SK-N-SH (cell line): Measurements from ENCODE around the gene SPTBN5. TPM values are rescaled to one million over a fixed set of nuclear protein-coding genes. Genes with fewer than 3 reads are reported as not detected.

Experiments used
- CTCF ChIA-PET: fragments of 300-600, 350-600 bp; formaldehyde crosslinking; extraction: SDS; loops from one replicate; lab custom pipeline; 2021; lab: Yijun Ruan, JAX
- POLR2A ChIA-PET: fragments of 350-600 bp; sonication (Branson Sonifier 250); formaldehyde crosslinking; extraction: SDS; loops from one replicate; lab custom pipeline; 2020; ENCODE audit warnings: antibody characterized with exemption, inconsistent platforms; lab: Yijun Ruan, JAX
- DNase-seq: peaks from one replicate; pipeline ENCODE4 v3.0.0; 2012
- H2AFZ ChIP-seq: fragments of 200-600 bp; sonication (generic); 2 replicates; pipeline ENCODE4 v1.8.1; 2016; ENCODE audit warnings: antibody characterized with exemption, mild to moderate bottlenecking, low read depth
- H3F3A ChIP-seq: fragments of 200-600 bp; sonication (generic); replicated peaks from 2 replicates; pipeline ENCODE3; 2016; ENCODE audit warnings: antibody characterized with exemption, mild to moderate bottlenecking; ENCODE audit not compliant: insufficient read depth
- H3K27ac ChIP-seq, 2 experiments: fragments of 200-500 bp in 1 of 2; fragments of 200-600 bp in 1 of 2; sonication (Bioruptor generic) in 1 of 2; sonication (generic), shearing (Covaris generic) in 1 of 2; 2 replicates each; pipeline versions ENCODE4 v1.5.1 to v1.6.1; 2014 to 2016; ENCODE audit warnings: low read depth in 2 of 2, inconsistent platforms in 1 of 2, low read length in 1 of 2, mild to moderate bottlenecking in 1 of 2, mixed read lengths in 1 of 2
- H3K27me3 ChIP-seq: fragments of 200-600 bp; sonication (generic), shearing (Covaris generic); 2 replicates; pipeline ENCODE4 v1.6.1; 2016; ENCODE audit warnings: mixed run types; ENCODE audit not compliant: insufficient read depth
- H3K36me3 ChIP-seq, 2 experiments: fragments of 200-500 bp in 1 of 2; fragments of 200-600 bp in 1 of 2; sonication (Bioruptor generic) in 1 of 2; sonication (generic) in 1 of 2; replicated peaks in 1 of 2; 2 replicates each; pipeline versions ENCODE3 to v1.5.1; 2014 to 2016; ENCODE audit warnings: low read length in 1 of 2, mild to moderate bottlenecking in 1 of 2; ENCODE audit not compliant: insufficient read depth in 2 of 2, control insufficient read depth in 1 of 2
- H3K4me1 ChIP-seq, 2 experiments: fragments of 200-500 bp in 1 of 2; fragments of 200-600 bp in 1 of 2; sonication (Bioruptor generic) in 1 of 2; sonication (generic), shearing (Covaris generic) in 1 of 2; 2 replicates each; pipeline versions ENCODE4 v1.5.1 to v1.6.1; 2014 to 2016; ENCODE audit warnings: low read depth in 1 of 2, low read length in 1 of 2, mixed run types in 1 of 2; ENCODE audit not compliant: insufficient read depth in 2 of 2, control insufficient read depth in 1 of 2
- H3K4me2 ChIP-seq: fragments of 200-600 bp; sonication (generic), shearing (Covaris generic); 2 replicates; pipeline ENCODE4 v1.6.1; 2017; ENCODE audit warnings: mixed run types
- H3K4me3 ChIP-seq, 2 experiments: fragments of 200-500 bp in 1 of 2; fragments of 200-600 bp in 1 of 2; sonication (Bioruptor generic) in 1 of 2; sonication (generic), shearing (Covaris generic) in 1 of 2; 2 replicates each; pipeline versions ENCODE4 v1.5.1 to v1.8.1; 2014 to 2016; ENCODE audit warnings: low read depth in 2 of 2, inconsistent platforms in 1 of 2, low read length in 1 of 2, mild to moderate bottlenecking in 1 of 2, mixed read lengths in 1 of 2, moderate library complexity in 1 of 2
- H3K79me2 ChIP-seq: fragments of 200-600 bp; sonication (generic); 2 replicates; pipeline ENCODE4 v1.8.1; 2017; ENCODE audit warnings: mild to moderate bottlenecking; ENCODE audit not compliant: insufficient read depth
- H3K9ac ChIP-seq: fragments of 200-600 bp; sonication (generic); 2 replicates; pipeline ENCODE4 v1.6.1; 2017; ENCODE audit warnings: mixed run types
- H3K9me2 ChIP-seq: fragments of 200-600 bp; sonication (generic); 2 replicates; pipeline ENCODE4 v1.6.1; 2017; ENCODE audit warnings: mixed run types
- H3K9me3 ChIP-seq: fragments of 200-600 bp; sonication (generic); 2 replicates; pipeline ENCODE4 v1.6.1; 2017; ENCODE audit warnings: mixed run types, mild to moderate bottlenecking, moderate library complexity
- H4K20me1 ChIP-seq: fragments of 200-600 bp; sonication (generic); 2 replicates; pipeline ENCODE4 v1.6.1; 2017; ENCODE audit warnings: mild to moderate bottlenecking, mixed run types; ENCODE audit not compliant: insufficient read depth
- CTCF ChIP-seq: fragments of 200-600 bp; sonication (generic); IDR thresholded peaks from 2 replicates; pipeline ENCODE4 v1.6.1; 2017; ENCODE audit warnings: antibody characterized with exemption, mild to moderate bottlenecking, moderate library complexity
- FOXM1 ChIP-seq: IDR thresholded peaks from 2 replicates; pipeline ENCODE4 v1.4.0; 2012; ENCODE audit warnings: low read depth, mild to moderate bottlenecking
- IRF3 ChIP-seq: fragments of 150-350 bp; IDR thresholded peaks from 2 replicates; pipeline ENCODE4 v1.6.1; 2016; ENCODE audit warnings: mild to moderate bottlenecking, low read depth, low read length
- MXI1 ChIP-seq: IDR thresholded peaks from 2 replicates; pipeline ENCODE4 v1.6.1; 2012; ENCODE audit warnings: mild to moderate bottlenecking, low read depth, low read length, improper control_type of control experiment
- NRF1 ChIP-seq: IDR thresholded peaks from 2 replicates; pipeline ENCODE4 v1.6.1; 2012; ENCODE audit warnings: low read depth, mild to moderate bottlenecking, low read length
- PBX3 ChIP-seq: IDR thresholded peaks from 2 replicates; pipeline ENCODE4; 2012
- POLR2AphosphoS5 ChIP-seq: IDR thresholded peaks from 2 replicates; pipeline ENCODE4 v1.6.1; 2012; ENCODE audit warnings: low read depth, low read length
- RAD21 ChIP-seq: IDR thresholded peaks from 2 replicates; pipeline ENCODE4 v1.6.1; 2012; ENCODE audit warnings: mild to moderate bottlenecking, low read length
- RCOR1 ChIP-seq: fragments of 150-350 bp; IDR thresholded peaks from 2 replicates; pipeline ENCODE4 v1.6.1; 2017; ENCODE audit warnings: antibody characterized with exemption, low read length
- SIN3A ChIP-seq: IDR thresholded peaks from 2 replicates; pipeline ENCODE4 v1.6.1; 2012; ENCODE audit warnings: low read depth, mild to moderate bottlenecking, low read length, moderate library complexity, borderline replicate concordance
- SMC3 ChIP-seq: IDR thresholded peaks from 2 replicates; pipeline ENCODE4 v1.6.1; 2012; ENCODE audit warnings: low read depth, low read length, improper control_type of control experiment
- WGBS: methylation state at CpG from one replicate; pipeline ENCODE4 v1.1.6; 2017; ENCODE audit warnings: low lambda C conversion rate; 5-methylcytosine and 5-hydroxymethylcytosine counted together
- polyA plus RNA-seq, 3 experiments: library from polyadenylated mRNA; depleted of rRNA; stranded (reverse); fragments of >200 nt; gene quantifications; 2 replicates each; pipeline ENCODE4 v1.2.3, GENCODE V29; 2012

The SPTBN5 gene
- polyA plus RNA-seq, 1 of the 3 experiments (the other 2 are of a cell fraction): 0.23 TPM

GRCh38 chr15:41851167-41851523 is 42.7 kb downstream of the SPTBN5 start:
- H3K9ac ChIP-seq: no peak overlapping the region
- no peaks in the 10 kb centered on the region for H3F3A ChIP-seq
- POLR2A ChIA-PET: interaction anchor here (0.7 kb wide), 1 partner anchor 11 kb away, joined by 3 read pairs; no protein-coding TSS in a partner anchor
- no peaks in the 10 kb centered on the region for H3K79me2 ChIP-seq
- H3K9me2 ChIP-seq: no peaks in the 10 kb centered on the region
- no peaks in the 10 kb centered on the region for H3K9me3 ChIP-seq
- no peaks in the 10 kb centered on the region for H4K20me1 ChIP-seq
- no peak overlapping the region for H3K4me3 ChIP-seq
- no peak overlapping the region for H2AFZ ChIP-seq
- CTCF ChIA-PET: interaction anchor here (1.4 to 2.3 kb wide), 4 partner anchors 13 to 386 kb away, joined by 3 to 12 read pairs (median 4); partner anchors contain the start of gene MAPKBP1
- peaks cover 0 to 19% of the 10 kb centered on the region in 2 experiments; a peak in 1 of 4 replicates for H3K4me1 ChIP-seq
- H3K36me3 ChIP-seq: peaks cover 0 to 10% of the 10 kb centered on the region in 2 experiments
- no peak for TF ChIP-seq MXI1
- no peak for TF ChIP-seq RCOR1
- no peak for TF ChIP-seq SIN3A
- H3K27me3 ChIP-seq: no peaks in the 10 kb centered on the region
- DNase-seq: no peak
- H3K27ac ChIP-seq: no peak overlapping the region
- H3K4me2 ChIP-seq: no peak overlapping the region
- WGBS: 91% methylated on average over 5 of the region's 11 CpGs

GRCh38 chr15:41850482-41851166 is 43.2 kb downstream of the SPTBN5 start:
- Histone ChIP-seq H3K4me1 (peaks cover 0 to 19% of the 10 kb centered on the region in 2 experiments; a peak in 1 of 4 replicates), H3K27ac (no peak overlapping the region), H3K79me2 (no peaks in the 10 kb centered on the region), H3F3A (no peaks in the 10 kb centered on the region), H3K9me2 (no peaks in the 10 kb centered on the region), H3K4me3 (no peak overlapping the region), H3K27me3 (no peaks in the 10 kb centered on the region), H3K36me3 (peaks cover 0 to 12% of the 10 kb centered on the region in 2 experiments), H4K20me1 (no peaks in the 10 kb centered on the region), H3K9me3 (no peaks in the 10 kb centered on the region), H2AFZ (no peak overlapping the region), H3K4me2 (no peak overlapping the region), H3K9ac (no peak overlapping the region)
- no peak for DNase-seq
- TF ChIP-seq RAD21: no peak
- TF ChIP-seq IRF3: no peak
- TF ChIP-seq POLR2AphosphoS5: no peak
- no peak for TF ChIP-seq FOXM1
- no peak for TF ChIP-seq NRF1
- TF ChIP-seq CTCF: no peak
- no peak for TF ChIP-seq PBX3
- no peak for TF ChIP-seq SMC3
- TF ChIP-seq SIN3A: no peak
- WGBS: 84% methylated on average over 13 of the region's 16 CpGs
- POLR2A ChIA-PET: interaction anchor here (0.7 kb wide), 1 partner anchor 12 kb away, joined by 3 read pairs; no protein-coding TSS in a partner anchor
- CTCF ChIA-PET: interaction anchor here (1.4 to 2.3 kb wide), 4 partner anchors 13 to 385 kb away, joined by 3 to 12 read pairs (median 4); partner anchors contain the start of gene MAPKBP1
